Hippocampal formation (tissue), 2 donors: ENCODE data around the gene MX2.

Source experiments
- DNase-seq, 2 donors: peaks; one replicate each; lab custom pipeline; 2025; lab: John Stamatoyannopoulos, UW

Gene MX2

GRCh38 chr21:41379901-41380300 lies 18.1 kb downstream of the MX2 start:
- no peak for DNase-seq

- no peak for DNase-seq
These were observed 19.9 kb downstream of the MX2 start for GRCh38 chr21:41381731-41382130.

- DNase-seq = no peak
These were observed 25.4 kb downstream of the MX2 start for GRCh38 chr21:41387042-41387819.

- no peak for DNase-seq
These were observed 26.0 kb downstream of the MX2 start for GRCh38 chr21:41387824-41388223.

GRCh38 chr21:41388259-41388658 lies 26.4 kb downstream of the MX2 start:
- no peak for DNase-seq

GRCh38 chr21:41390043-41390639 lies 28.3 kb downstream of the MX2 start:
- DNase-seq = no peak

DNA sequence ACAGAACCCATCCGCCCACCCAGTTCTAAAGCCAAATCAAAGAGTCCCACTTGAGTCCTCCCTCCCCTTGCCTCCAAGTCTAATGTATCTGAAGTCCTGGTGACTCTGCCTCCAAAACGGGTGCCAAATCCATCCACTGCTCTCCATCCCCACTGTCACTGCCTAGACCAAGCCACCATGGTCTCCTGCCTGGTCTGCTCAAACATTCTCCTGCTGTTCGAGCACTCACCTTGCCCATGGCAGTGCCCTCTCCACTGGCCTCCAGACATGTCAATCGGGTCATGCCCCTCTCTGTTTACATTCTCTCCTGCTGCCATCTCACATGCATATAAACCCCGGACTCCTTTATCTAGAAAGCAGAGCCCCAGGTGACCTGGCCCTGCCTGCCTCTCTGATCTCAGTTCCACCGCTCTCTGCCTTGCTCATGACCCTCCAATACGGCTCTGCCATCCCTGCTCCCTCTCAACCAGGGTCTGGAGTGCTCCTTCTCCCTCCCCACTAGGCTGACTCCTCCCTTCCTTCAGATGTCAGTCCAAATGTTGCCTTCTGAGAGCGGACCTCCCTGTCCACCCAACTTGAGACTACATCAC lies 32.1 kb downstream of the MX2 start:
- no peak for DNase-seq

GRCh38 chr21:41396558-41397075 lies 34.8 kb downstream of the MX2 start:
- DNase-seq = peak in 1 of 2 donors; percentile 17

GRCh38 chr21:41397471-41397891 lies 35.7 kb downstream of the MX2 start:
- no peak for DNase-seq

DNA sequence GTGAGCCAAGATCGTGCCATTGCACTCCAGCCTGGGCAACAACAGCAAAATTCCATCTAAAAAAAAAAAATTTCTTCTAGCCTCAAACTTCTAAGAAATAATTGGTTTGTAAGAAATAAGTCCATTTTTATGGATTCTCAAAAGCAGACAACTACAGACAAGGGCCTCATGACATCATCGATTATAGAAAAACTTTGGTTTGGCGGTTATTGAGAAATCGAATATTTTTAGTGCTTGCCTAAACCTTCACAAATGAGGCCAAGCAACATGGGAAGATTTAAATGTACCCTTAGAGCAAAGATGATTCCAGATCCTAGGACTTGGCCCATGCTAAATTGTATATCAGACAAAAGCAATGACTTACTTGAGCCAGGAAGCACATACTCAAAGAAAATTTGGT lies 36.4 kb downstream of the MX2 start:
- no peak for DNase-seq

GRCh38 chr21:41398831-41399230 lies 37.0 kb downstream of the MX2 start:
- no peak for DNase-seq

GRCh38 chr21:41399246-41399800 lies 37.5 kb downstream of the MX2 start:
- DNase-seq = no peak

DNA sequence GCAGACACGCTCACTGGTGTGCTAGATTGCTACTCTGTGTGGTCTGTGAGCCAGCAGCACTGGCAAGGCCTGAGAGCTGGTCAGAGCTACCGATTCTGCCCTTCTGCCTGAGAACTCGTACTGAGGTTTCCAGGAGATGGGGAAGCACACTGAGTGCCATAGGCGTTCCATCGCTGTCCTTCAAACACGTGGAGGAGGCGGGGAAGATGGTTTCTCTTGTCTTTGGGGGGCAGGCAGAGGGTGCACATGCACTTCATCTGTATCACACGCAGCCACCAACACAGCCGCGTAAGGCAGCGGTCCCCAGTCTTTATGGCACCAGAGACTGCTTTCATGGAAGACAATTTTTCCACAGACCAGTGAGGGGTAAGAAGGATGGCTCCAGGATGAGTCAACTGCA lies 40.4 kb downstream of the MX2 start:
- no peak for DNase-seq

GRCh38 chr21:41402796-41403195 lies 41.0 kb downstream of the MX2 start:
- DNase-seq = no peak

DNA sequence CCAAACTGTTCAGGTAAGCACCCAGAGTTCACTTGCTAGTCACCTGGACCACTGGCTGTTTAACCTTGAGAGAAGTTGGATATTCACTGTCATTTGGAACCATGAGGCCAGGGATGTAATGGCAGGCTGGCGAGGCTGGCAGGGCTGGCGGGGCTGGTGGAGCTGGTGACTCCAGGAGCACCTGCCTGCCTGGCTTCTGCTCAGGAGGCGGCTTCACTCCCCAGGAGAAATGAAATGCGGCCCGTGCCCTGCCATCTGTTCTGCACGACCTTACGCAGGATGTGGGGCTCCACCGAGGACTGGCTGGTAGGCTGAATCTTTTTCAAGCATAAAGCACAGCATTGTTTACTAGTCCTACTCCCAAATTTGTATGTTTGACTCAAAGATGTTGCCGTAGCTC lies 41.5 kb downstream of the MX2 start:
- DNase-seq = no peak

GRCh38 chr21:41403966-41404365 lies 42.1 kb downstream of the MX2 start:
- no peak for DNase-seq

- DNase-seq = no peak
These were observed 43.5 kb downstream of the MX2 start for GRCh38 chr21:41405321-41405720.

GRCh38 chr21:41406340-41406739 lies 44.5 kb downstream of the MX2 start:
- no peak for DNase-seq

DNA sequence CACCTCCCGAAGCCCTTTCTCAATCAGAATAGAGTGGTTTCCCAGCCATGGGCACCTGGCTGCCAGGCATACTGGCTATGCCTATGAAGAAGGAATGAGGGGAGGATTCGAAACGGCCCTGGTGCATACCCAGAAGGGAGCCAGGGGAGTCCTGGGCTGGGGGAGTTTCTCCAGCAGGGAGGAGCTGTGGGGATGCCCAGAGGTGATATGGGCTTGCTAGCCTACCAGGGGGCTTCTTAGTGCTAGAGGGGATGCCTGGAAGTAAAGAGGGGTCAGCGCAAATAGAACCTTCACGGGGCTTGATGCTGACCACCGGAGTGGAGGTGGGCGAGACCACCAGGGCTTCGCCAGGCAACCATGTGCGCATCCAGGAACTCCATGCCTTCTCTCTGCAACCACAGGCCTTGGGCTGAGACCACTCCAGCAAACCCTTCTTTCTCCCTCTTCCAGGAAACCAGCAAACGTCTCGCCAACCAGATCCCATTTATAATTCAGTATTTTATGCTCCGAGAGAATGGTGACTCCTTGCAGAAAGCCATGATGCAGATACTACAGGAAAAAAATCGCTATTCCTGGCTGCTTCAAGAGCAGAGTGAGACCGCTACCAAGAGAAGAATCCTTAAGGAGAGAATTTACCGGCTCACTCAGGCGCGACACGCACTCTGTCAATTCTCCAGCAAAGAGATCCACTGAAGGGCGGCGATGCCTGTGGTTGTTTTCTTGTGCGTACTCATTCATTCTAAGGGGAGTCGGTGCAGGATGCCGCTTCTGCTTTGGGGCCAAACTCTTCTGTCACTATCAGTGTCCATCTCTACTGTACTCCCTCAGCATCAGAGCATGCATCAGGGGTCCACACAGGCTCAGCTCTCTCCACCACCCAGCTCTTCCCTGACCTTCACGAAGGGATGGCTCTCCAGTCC lies 46.0 kb downstream of the MX2 start:
- DNase-seq = no peak

- DNase-seq = no peak
These were observed 48.5 kb downstream of the MX2 start for GRCh38 chr21:41410361-41410760.

GRCh38 chr21:41410767-41411448 lies 49.1 kb downstream of the MX2 start:
- no peak for DNase-seq
